G401 (cell line): ENCODE results near the gene OSBP2. TPM values are rescaled to one million over a fixed set of nuclear protein-coding genes. Genes with fewer than 3 reads are reported as not detected.
A peak's percentile ranks its signal among the peaks of the same experiment; 100 is the strongest.

ENCODE experiments used
- DNase-seq: peaks from one replicate; pipeline ENCODE4 v3.0.0-alpha.2; 2015; ENCODE audit warnings: low spot score
- in situ Hi-C: cut with HindIII; loops from 2 replicates; pipeline ENCODE4 v1.10.0; 2016; ENCODE audit warnings: low sequenced_read_pairs, mixed read lengths
- total RNA-seq: library from RNA; depleted of rRNA; stranded (reverse); fragments of >200 nt; shearing (Covaris generic); gene quantifications from 2 replicates; pipeline ENCODE4 v1.2.3, GENCODE V29; 2014; rRNA removed

The OSBP2 gene, protein sequence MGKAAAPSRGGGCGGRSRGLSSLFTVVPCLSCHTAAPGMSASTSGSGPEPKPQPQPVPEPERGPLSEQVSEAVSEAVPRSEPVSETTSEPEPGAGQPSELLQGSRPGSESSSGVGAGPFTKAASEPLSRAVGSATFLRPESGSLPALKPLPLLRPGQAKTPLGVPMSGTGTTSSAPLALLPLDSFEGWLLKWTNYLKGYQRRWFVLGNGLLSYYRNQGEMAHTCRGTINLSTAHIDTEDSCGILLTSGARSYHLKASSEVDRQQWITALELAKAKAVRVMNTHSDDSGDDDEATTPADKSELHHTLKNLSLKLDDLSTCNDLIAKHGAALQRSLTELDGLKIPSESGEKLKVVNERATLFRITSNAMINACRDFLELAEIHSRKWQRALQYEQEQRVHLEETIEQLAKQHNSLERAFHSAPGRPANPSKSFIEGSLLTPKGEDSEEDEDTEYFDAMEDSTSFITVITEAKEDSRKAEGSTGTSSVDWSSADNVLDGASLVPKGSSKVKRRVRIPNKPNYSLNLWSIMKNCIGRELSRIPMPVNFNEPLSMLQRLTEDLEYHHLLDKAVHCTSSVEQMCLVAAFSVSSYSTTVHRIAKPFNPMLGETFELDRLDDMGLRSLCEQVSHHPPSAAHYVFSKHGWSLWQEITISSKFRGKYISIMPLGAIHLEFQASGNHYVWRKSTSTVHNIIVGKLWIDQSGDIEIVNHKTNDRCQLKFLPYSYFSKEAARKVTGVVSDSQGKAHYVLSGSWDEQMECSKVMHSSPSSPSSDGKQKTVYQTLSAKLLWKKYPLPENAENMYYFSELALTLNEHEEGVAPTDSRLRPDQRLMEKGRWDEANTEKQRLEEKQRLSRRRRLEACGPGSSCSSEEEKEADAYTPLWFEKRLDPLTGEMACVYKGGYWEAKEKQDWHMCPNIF
- total RNA-seq: 3.0 and 4.4 TPM in 2 replicates

DNA sequence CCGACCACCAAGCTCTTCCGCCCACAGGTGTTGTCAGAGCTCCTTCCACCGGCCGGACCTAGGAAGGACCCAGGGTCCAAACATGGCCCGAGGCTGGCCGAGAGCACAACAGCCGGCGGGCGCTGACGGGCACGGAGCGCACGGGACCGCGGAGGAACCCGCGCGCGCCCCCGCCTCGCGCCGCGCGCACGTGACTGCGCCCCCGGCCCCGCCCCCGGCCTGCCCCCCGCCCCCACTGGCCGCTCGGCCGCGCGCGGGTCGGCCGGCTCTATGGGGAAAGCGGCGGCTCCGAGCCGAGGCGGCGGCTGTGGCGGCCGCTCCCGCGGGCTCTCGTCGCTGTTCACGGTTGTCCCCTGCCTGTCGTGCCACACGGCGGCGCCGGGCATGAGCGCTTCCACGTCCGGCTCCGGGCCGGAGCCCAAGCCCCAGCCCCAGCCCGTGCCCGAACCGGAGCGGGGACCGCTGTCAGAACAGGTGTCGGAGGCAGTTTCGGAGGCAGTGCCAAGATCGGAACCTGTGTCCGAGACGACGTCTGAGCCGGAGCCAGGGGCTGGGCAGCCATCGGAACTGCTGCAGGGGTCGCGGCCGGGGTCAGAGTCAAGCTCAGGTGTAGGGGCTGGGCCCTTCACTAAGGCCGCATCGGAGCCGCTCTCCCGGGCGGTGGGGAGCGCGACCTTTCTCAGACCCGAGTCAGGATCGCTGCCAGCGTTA is at the start of gene OSBP2:
Gene OSBP2, plus strand, starts transcription at position 235 of the 711 bp plus-strand sequence. Its CDS starts 36 bp downstream, at position 271.
- in situ Hi-C loops: no loop called here
- peak; percentile 55 for DNase-seq

DNA sequence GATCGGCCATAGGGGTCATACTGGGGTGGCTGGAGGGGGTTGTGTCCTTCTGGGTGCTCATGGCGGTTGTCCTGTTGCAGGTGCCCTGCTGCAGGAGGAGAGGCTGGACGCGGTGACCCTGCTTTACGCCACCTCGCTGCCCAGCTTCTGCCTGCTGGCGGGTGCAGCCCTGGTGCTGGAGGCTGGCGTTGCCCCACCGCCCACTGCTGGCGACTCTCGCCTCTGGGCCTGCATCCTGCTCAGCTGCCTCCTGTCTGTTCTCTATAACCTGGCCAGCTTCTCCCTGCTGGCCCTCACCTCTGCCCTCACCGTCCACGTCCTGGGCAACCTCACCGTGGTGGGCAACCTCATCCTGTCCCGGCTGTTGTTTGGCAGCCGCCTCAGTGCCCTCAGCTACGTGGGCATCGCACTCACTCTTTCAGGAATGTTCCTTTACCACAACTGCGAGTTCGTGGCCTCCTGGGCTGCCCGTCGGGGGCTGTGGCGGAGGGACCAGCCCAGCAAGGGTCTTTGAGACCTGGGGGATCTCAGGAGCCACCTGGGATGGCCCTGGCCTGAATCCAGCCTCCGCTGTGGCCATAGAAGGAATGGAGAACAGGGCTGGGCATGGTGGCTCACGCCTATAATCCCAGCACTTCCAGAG is 48.0 kb upstream of the OSBP2 start:
- DNase-seq: no peak
- in situ Hi-C loops: no loop called here

DNA sequence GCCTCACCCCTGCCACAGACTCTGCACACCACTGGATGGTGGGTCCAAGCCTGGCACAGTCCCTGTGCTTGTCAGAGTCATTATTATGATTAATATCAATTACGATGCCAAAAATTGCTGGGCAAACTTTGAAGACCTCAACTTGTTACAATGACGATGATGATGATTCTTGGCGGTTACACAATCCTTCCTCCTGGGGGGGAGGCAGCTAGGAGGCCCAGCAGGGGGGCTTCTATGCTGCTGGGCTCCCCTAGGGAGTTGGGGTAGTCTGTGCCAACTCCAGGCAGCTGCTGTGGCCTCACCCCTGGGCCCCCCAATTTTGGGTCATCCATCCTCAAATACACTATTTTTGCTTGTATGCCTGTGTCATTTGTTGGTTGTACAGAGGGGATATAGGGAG is 47.1 kb upstream of the OSBP2 start:
- in situ Hi-C loops: no loop called here
- DNase-seq: no peak

DNA sequence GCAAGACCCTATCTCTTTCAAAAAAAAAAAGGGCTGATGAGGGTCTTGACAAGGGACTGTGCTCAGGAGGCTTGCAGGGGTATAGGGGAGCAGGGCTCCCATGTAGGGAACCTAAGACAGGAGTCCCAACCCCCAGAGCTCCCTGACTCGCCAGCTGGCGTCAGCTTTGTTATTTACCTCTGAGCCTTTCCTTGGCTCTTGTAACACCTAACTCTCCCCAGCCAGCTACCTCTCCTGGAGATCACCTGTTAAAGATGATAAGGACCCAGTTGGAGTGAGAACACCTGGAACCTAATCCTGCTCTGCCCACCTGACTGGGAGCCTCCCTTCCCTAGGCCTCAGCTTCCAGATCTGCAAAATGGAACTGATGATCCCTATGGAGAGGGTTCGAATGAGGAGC is 45.8 kb upstream of the OSBP2 start:
- DNase-seq: no peak
- in situ Hi-C loops: no loop called here

DNA sequence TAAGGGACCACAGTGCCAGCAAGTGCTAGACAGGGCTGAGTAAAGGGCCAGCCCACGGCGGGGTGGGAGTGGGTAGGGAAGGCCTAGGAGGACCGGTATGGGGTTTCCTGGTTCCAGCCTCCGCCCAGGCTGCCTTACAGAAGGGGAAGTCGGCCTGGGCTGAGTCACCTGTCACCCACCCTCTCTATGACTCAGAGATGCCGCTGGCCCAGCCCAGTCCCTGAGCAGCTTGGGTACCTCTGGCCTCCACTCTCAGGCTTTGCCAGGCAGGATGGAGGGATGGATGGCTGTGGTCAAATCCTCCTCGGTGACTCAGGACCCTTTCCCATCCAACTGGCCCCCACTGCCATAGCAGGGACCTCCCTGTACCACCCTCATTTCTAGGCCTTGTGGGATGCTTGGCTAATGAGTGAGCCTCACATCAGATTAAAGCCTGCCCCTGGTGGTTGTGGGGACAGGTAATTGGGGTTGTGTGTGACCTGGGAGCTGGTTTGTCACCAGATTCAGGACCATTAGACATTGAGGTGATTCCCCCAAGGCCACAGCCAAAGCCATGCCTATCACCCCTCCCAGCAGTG is 45.2 kb upstream of the OSBP2 start:
- no peak for DNase-seq
- in situ Hi-C loops: no loop called here

DNA sequence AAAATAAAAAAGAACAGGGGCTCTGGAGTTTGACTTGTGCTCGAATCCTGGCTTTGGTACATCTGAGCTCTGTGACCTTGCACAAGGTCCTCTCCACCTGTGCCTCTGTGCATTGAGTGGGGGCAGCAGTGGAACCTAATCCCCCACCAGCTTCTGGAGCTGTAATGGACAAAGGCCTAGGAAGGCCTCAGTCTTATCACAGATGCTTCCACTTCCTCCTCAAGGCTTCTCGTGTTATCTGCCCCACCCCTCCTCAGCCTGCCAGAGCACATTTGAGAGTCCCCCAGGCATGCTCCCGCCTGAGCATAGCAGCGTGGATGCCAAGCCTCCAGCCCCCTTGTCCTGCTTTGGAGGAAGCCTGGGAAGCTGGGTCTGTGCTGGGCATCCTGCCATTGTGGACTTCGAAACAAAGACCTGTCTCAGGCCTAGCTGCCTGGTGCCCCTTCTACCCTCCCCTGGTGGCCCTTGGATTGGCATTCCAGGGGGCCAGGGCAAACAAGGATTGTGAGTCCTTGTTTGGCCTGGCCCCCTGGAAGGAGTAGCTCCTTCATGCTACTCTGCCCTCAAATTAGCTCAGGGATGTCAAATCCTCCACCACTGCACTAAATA is 44.1 kb upstream of the OSBP2 start:
- DNase-seq: no peak
- in situ Hi-C loops: no loop called here

DNA sequence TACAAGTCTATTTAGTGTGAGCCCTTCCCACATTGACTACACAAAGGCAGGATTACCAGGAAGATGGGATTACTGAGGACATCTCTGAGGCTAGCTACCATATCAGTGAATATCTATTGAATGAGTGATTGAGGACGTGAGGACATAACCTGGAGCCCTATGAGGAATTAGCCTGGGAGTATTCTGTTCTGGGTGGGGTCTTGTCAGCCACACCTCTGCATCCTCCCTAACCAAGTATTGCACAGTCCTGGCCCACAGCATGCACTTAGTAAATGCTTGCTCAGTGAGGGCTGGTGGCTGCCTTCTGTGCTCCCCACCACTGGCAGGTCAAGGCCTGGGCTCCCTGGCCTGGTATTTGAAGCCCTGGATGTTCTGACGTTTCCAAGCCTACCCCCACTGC is 41.8 kb upstream of the OSBP2 start:
- no peak for DNase-seq
- in situ Hi-C loops: no loop called here

DNA sequence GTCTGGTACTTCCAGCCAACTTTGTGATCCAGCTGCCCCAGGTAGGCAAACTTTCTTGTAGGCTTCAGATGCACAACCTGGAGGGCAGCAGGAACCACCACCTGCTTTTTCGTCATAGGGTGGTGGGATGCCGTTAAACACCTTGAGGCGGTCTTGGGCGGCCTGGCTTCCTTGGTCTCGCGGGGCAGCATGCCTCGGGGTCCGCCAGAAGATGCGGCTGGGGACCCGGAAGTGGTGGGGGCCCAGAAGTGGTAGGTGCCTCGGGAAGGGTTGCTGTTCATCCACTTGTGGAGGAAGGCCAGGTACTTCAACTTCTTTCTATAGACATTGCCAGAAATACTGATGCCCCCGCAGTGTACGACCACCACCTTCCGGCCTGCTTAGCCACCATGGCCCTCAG is 40.3 kb upstream of the OSBP2 start:
- no peak for DNase-seq
- in situ Hi-C loops: no loop called here

DNA sequence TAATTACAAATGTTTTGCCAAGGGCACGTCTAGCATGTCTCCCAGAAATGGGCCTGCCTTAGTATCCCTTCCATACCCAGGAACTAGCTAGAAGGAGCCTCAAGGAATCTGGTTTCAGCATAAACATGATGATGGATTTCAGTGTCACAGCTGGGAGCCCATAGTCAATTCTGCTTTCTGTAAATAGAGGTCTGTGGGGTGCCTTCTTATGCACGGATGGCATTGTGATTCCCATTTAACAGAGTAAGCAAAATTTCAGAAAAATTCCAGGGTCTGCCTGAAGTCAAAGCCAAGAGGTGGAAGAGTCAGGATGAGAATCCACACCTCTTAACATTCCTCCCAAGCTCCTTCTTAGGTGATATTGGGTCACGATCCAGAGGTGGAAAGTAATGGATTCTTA is 39.1 kb upstream of the OSBP2 start:
- DNase-seq: no peak
- in situ Hi-C loops: no loop called here

DNA sequence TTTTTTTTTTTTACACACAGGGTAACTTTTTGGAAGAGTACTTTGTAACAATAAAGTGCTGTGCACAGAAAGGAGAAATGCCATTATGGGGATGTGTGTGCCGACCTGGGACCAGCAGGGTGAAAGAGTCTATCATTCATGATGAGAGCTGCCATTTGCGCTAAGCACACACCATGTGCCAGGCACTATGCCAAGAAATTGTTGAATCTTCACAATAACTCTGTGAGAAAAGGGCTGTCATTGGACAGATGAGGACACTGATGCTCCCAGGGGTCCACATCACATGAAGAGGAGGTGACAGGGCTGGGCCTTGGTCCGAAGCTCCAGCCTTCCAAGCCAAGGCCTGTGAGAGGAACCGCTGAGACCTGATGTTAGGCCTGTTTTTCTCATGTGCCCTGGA is 32.6 kb upstream of the OSBP2 start:
- in situ Hi-C loops: no loop called here
- DNase-seq: no peak

DNA sequence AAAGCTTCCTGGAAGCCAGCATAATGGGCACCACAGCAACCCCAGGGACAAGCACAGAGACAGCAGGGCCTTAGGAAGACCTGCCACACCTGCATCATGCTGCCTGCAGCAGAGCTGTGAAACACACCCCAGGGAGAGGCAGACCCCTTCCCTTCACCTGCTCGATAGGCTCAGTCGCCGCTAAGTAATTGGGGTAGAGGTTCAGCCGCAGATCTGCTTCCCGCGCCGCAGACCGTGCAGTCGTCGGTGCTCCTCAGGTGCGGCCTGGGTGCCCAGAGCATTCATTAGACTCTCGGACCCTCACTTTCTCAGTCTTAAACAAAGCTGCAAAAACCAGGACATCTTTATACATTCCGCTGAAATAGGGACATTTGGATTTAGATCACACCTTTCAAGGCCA is 29.9 kb upstream of the OSBP2 start:
- no peak for DNase-seq
- in situ Hi-C loops: no loop called here

DNA sequence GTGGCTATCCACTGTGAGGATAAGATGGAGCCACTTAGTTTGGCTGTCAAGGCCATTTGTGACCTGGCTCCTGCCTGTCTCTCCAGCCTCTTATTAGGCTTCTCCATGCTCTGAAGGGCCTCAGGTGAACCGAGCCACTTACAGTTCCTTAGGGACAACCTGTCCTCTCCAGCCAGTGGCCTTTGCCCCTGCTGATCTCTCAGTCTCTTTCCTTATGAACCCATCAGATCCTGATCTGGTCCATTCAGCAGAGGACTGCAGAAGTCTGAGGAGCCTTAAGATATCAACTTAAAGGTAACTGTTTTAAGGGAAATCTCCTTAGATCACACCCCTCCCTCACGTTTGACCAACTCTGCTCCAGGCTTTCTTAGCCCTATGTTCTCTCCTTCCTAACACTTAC is 29.4 kb upstream of the OSBP2 start:
- DNase-seq: no peak
- in situ Hi-C loops: no loop called here

DNA sequence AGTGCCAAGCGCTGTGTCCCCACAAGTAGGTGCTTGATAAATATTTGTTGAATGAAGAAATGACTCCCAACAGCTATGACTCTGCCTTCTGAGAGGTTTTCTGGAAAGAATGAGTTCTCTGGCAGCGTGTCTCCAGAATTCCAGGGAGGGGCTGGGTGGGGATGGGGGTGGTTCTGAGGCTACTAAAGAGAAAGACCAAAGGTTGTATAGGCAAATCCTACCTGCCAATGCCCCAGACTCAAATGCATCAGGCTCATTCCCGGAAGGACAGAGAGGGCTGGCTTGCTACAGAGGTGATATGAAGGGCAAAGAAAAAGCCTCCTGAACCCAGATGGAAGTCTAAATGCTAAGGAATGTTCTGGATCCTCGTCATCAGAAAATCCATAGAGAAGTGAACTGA is 28.9 kb upstream of the OSBP2 start:
- in situ Hi-C loops: no loop called here
- no peak for DNase-seq

DNA sequence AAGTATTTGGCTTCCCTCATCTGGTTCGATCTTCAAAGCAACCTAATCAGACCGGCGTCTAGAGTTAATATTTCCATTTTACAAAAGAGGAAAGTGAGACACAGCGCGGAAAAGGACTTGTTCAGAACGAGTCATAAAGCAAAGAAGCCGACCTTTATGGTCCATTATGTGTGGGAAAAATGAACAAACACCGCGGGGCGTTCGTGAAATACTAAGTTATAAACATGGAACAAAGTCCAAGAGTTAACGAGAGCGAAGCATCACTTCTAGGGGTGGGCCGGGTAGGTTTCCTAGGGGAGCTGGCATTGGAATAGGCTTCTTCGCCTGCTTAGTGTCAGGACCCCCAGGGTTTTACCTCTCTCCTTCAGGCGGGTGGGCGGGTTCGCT is 27.6 kb upstream of the OSBP2 start:
- in situ Hi-C loops: no loop called here
- peak; percentile 15 for DNase-seq

DNA sequence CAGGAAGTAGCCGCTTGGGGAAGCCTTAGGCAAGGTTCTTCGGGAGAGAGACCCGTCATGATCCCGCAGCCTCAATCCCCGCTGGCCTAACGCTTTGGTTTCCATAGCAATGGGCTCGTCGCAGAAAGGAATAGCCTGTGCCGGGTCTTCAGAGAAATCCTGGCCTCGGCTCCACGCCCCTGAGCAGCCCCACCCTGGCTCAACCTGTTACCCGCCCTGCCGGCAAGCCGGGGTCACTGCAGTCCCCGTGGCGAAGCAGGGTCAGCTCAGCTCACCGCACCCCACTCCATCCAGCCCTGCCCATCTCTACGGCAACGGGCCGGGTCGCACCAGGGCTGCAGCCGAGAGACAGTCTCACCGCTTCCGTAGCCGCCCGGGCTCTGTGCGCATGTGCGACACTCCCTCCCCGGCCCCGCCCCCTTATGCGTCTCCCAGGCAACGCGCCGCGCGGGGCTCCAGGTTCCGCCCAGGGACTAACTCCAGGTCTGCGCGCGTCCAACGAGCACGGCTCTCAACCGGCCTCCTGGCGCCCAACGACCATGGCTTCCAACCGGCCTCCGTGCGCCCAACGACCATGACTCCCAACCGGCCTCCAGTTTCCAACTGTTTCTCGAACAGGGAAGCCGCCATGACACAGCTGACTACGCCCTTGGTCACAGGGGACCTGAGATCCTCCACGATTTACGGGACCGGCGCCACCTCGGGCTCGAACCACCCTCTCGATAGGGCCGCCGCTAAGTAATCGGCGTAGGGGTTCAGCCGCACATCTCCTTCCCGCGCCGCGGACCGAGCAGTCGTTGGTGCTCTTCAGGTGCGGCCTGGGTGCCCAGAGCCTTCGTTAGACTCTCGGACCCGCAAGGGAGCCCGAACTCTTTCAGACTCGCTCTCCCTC is 26.9 kb upstream of the OSBP2 start, which contains the start of gene DUSP18:
Gene DUSP18, minus strand, starts transcription at position 382 of the 892 bp plus-strand sequence. CDS start 3,872 bp downstream, outside the sequence.
- in situ Hi-C loops: no loop called here
- peak; percentile 90 for DNase-seq

DNA sequence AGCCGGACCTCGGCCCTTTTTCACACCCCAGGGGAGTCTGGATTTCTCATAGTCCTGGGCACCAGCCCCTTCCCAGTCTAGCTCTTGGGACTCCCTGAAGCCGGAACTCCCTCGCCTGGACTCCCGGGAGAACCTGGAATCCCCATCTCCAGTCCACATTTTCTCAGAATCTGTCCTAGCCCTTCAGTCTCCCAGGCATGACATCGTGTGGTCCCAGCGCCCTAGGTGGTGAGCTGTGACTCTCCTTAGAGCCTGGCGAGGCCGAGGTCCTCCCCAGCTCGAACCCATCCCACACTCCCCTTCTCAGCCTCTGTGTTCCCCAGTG is 26.3 kb upstream of the OSBP2 start:
- in situ Hi-C loops: no loop called here

DNA sequence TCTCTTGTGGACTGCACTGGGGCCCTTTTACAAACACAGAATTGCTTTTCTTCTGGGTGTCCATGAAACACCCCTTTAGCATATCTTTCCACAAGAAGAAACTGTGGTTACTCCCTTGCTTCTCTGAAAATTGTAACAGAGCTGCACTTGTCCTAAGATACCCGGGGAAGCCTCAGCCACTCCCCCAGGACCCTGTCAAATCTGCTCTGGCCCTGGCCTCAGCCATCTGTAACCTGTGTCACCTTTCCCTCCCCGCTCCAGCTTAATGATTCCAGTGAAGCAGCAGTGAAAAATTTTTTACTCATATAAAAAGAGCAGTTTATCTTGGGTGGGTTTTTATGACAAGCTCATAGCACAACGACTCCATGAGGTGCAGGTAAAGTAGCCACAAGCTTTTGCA is 23.6 kb upstream of the OSBP2 start:
- DNase-seq: no peak
- in situ Hi-C loops: no loop called here

More for the DNA sequence above, 26.3 kb upstream of the OSBP2 start:
- DNase-seq: no peak

DNA sequence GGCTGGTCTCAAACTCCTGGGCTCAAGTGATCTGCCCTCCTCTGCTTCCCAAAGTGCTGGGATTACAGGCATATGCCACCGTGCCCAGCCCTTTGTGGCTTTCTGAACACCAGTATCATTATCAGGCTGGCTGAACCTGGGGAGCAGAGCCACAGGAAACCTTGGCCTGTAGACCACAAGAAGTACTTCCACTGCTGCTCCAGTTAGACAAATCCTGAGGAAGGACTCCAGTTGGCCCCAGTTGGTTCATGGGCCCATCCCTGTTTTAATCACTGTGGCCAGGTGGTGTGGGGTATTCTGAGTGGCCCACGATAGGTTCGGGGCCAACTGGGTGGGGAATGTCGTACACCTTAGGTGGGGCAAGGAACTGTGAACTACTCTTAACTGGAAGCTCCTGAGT is 21.5 kb upstream of the OSBP2 start:
- DNase-seq: no peak
- in situ Hi-C loops: no loop called here
